RWPE2 (cell line): Measurements from ENCODE around the gene NFE2L3.

ENCODE experiments used
- ATAC-seq: fragments of 200-7000 bp; cut with Tn5 transposase; 3 replicates; pipeline ENCODE4 v1.9.1; 2021; ENCODE audit warnings: low read depth
- DNase-seq: peaks from one replicate; pipeline ENCODE4 v3.0.0-alpha.2; 2020; ENCODE audit warnings: low spot score
- H3K27ac ChIP-seq: fragments of 450-650 bp; 2 replicates; pipeline ENCODE4 v1.5.1; 2017; ENCODE audit warnings: mild to moderate bottlenecking; ENCODE audit not compliant: poor library complexity, severe bottlenecking
- H3K27me3 ChIP-seq: fragments of 250-450 bp; sonication (Bioruptor Pico); 2 replicates; pipeline ENCODE4 v1.5.1; 2021; ENCODE audit warnings: mild to moderate bottlenecking, moderate library complexity; ENCODE audit not compliant: insufficient read depth, poor library complexity, severe bottlenecking
- H3K36me3 ChIP-seq: fragments of 250-450 bp; sonication (Bioruptor Pico); 2 replicates; pipeline ENCODE4 v1.5.1; 2020; ENCODE audit warnings: low read depth, mild to moderate bottlenecking, moderate library complexity
- H3K4me1 ChIP-seq: fragments of 250-450 bp; sonication (Bioruptor Pico); 2 replicates; pipeline ENCODE4 v1.5.1; 2021; ENCODE audit warnings: mild to moderate bottlenecking, moderate library complexity; ENCODE audit not compliant: insufficient read depth, poor library complexity, severe bottlenecking
- H3K4me3 ChIP-seq: fragments of 250-450 bp; sonication (Bioruptor Pico); 2 replicates; pipeline ENCODE4 v1.5.1; 2021; ENCODE audit warnings: mild to moderate bottlenecking, moderate library complexity; ENCODE audit not compliant: severe bottlenecking
- H3K9me3 ChIP-seq: fragments of 250-450 bp; sonication (Bioruptor Pico); 2 replicates; pipeline ENCODE4 v1.5.1; 2021; ENCODE audit warnings: mild to moderate bottlenecking, moderate library complexity; ENCODE audit not compliant: severe bottlenecking
- CTCF ChIP-seq: fragments of 450-650 bp; IDR thresholded peaks from one replicate; pipeline ENCODE4 v1.5.1; 2017; ENCODE audit warnings: mild to moderate bottlenecking, moderate library complexity; ENCODE audit not compliant: poor library complexity, severe bottlenecking

NFE2L3 gene

DNA sequence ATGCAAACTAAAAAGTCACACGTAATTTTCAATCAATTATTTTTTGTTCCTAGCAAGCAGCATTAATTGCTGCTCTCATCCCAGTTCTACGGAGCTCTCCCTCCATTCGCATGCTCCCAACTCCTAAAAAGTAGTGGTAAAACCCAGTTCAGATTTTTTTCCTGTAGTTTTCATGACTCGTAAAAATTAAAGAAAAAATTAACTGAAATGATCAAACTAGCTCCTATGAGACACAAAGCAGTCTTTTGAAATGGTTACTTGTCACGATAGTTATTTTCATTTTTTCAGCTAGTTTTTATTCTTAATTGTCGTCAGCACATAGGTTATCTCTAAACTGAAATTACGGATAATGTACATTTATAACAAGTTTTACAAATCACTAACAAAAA lies 46.8 kb downstream of the NFE2L3 start:
- DNase-seq: no peak
- no peak for TF ChIP-seq CTCF
- H3K4me1 ChIP-seq: peaks cover 32% of the 10 kb centered on the region
- H3K27me3 ChIP-seq: no peaks in the 10 kb centered on the region
- no peak for ATAC-seq
- H3K27ac ChIP-seq: peak overlapping the region; percentile 90
- peaks cover 78% of the 10 kb centered on the region for H3K36me3 ChIP-seq
- H3K4me3 ChIP-seq: peak overlapping the region; percentile 97
- no peaks in the 10 kb centered on the region for H3K9me3 ChIP-seq

DNA sequence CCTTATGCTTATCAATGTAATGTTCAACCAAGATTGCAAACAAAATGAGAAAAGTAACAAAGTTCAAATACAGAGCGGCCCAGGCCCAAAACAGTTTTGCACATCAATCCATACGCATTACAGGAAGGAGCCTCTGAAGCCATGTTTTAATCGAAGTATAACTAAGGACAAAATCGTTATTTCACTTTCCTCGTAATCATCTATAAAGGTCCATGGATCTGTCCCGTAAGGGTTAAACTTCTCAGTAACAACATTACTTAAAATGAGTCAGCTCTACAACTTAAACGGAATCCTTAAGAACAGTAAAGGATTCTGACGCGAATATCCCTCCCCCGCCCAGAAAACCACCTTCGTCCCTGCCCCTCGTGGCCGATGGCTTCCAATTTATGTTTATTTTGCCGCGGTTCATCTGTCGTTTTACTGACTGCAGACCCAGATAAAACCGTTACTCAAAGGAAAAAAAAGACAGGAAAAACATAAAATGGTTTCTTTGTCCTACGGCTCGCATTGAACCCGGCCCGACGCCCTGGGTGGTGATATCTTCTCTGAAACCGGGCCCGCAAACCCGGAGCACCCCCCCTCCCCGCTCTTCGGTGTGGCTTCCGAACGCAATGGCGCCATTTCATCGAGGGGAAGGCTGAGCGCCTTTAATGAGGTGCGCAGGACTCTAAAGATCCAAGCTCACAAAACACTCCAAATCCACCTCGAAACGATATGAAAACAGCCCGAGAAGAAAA lies 47.5 kb downstream of the NFE2L3 start:
- Histone ChIP-seq H3K9me3 (no peaks in the 10 kb centered on the region), H3K36me3 (peaks cover 78% of the 10 kb centered on the region), H3K27ac (peak overlapping the region; percentile 90), H3K4me3 (peak overlapping the region; percentile 97), H3K27me3 (no peaks in the 10 kb centered on the region), H3K4me1 (peaks cover 33% of the 10 kb centered on the region)
- no peak for DNase-seq
- ATAC-seq: no peak
- TF ChIP-seq CTCF: no peak

- Histone ChIP-seq H3K36me3 (peaks cover 78% of the 10 kb centered on the region), H3K27me3 (no peaks in the 10 kb centered on the region), H3K4me1 (peaks cover 38% of the 10 kb centered on the region), H3K27ac (peak overlapping the region; percentile 90), H3K9me3 (no peaks in the 10 kb centered on the region), H3K4me3 (peak overlapping the region; percentile 97)
- no peak for TF ChIP-seq CTCF
- ATAC-seq (peak; percentile 22; the same call in 2 of the 3 replicates), DNase-seq (peak; percentile 70)
These were observed 48.0 kb downstream of the NFE2L3 start for GRCh38 chr7:26200038-26200443.

DNA sequence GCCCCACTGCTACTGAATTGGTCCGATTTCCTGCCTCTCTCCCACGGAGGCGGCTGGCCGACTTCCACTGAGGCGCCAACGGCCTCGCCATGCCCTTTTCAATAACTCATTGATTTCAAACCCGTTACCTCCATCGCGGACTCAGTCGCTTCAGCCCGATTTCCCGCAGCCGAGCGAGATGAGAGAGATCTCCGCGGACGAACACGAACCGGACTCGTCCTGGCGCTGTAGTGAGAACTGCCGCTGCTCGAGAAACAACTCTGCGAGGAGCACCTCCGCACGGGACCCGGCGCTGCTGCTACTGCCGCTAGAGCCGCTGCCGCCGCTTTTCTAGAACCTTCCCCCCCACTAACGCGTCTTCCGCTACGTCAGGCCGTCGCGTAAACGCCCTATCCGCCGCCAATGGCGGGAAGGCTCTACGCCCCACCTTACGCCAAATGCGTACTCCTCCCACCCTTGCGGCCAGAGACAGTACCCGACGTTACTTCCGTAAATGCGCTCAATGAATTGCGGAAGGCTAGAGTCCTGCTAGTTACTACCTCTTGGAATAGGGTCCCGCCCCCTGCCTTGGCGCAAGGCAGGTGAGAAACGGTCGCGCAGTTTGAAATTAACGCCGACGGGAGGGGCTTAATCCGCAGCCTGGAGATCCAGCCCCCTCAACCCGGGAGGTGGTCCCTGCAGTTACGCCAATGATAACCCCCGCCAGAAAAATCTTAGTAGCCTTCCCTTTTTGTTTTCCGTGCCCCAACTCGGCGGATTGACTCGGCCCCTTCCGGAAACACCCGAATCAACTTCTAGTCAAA lies 48.6 kb downstream of the NFE2L3 start, which contains the start of gene HNRNPA2B1:
Gene HNRNPA2B1 (minus strand): TSS at position 303 of the 803 bp plus-strand sequence. CDS start 169 bp downstream, at position 134.
- Histone ChIP-seq H3K36me3 (peaks cover 78% of the 10 kb centered on the region), H3K4me3 (peak within 1 kb of the TSS; percentile 97), H3K4me1 (peaks cover 36% of the 10 kb centered on the region), H3K27me3 (no peaks in the 10 kb centered on the region), H3K9me3 (no peaks in the 10 kb centered on the region), H3K27ac (peak within 1 kb of the TSS; percentile 90)
- peak; percentile 66 for ATAC-seq
- peak; percentile 96 for DNase-seq
- TF ChIP-seq CTCF: no peak
